Activated B cell treated with CpG ODN at 0.5 μM for 24 hours (primary cell): ENCODE data around the gene XPNPEP3. TPM values are rescaled to one million over a fixed set of nuclear protein-coding genes. Genes with fewer than 3 reads are reported as not detected.

Source experiments
- ATAC-seq: fragments of 200-7000 bp; cut with Tn5 transposase; one replicate; pipeline ENCODE4 v1.10.0; 2021; ENCODE audit warnings: low read depth, mild to moderate bottlenecking, moderate library complexity
- CTCF ChIA-PET: fragments of 350-600 bp; sonication (Branson Sonifier 250); formaldehyde crosslinking; loops from one replicate; lab custom pipeline; 2021; ENCODE audit warnings: antibody characterized with exemption; lab: Charles Lee
- POLR2A ChIA-PET: fragments of 350-600 bp; sonication (Branson Sonifier 250); formaldehyde crosslinking; loops from one replicate; lab custom pipeline; 2021; ENCODE audit warnings: antibody characterized with exemption; lab: Charles Lee
- DNase-seq: peaks from one replicate; pipeline ENCODE4 v3.0.0; 2022
- H3K27ac Mint-ChIP-seq: one replicate; pipeline ENCODE4 v1.8.0; 2020; ENCODE audit warnings: mixed read lengths
- H3K27me3 Mint-ChIP-seq: one replicate; pipeline ENCODE4 v1.8.0; 2021; ENCODE audit warnings: mixed read lengths
- H3K36me3 Mint-ChIP-seq: one replicate; pipeline ENCODE4 v1.8.0; 2021; ENCODE audit warnings: low read depth, mixed read lengths
- H3K4me1 Mint-ChIP-seq: one replicate; pipeline ENCODE4 v1.8.0; 2021; ENCODE audit warnings: mixed read lengths
- H3K4me3 Mint-ChIP-seq: one replicate; pipeline ENCODE4 v1.8.0; 2020; ENCODE audit warnings: mild to moderate bottlenecking, mixed read lengths
- H3K9me3 Mint-ChIP-seq: one replicate; pipeline ENCODE4 v1.8.0; 2020; ENCODE audit warnings: mixed read lengths
- CTCF ChIP-seq: fragments of 200-600 bp; IDR thresholded peaks from one replicate; pipeline ENCODE4 v1.8.0; 2022; ENCODE audit warnings: antibody characterized with exemption, mild to moderate bottlenecking
- intact Hi-C: fragments of 100-400 bp; cut with micrococcal nuclease; formaldehyde crosslinking; loops from one replicate; pipeline ENCODE4 v1.15.1; 2024
- total RNA-seq: library from RNA; stranded (reverse); gene quantifications from 2 replicates; pipeline ENCODE4 v1.2.3, GENCODE V29; 2022

Gene XPNPEP3
- total RNA-seq, 1 donor from 2014 or later: 20.8 TPM

- Mint-ChIP-seq H3K36me3 (peaks cover 11% of the 10 kb centered on the region), H3K27me3 (no peaks in the 10 kb centered on the region), H3K27ac (no peak overlapping the region), H3K4me1 (no peaks in the 10 kb centered on the region), H3K4me3 (no peak overlapping the region), H3K9me3 (no peaks in the 10 kb centered on the region)
- no peak for DNase-seq
- ChIA-PET POLR2A (interaction anchor here (0.5 kb wide), 1 partner anchor 24 kb away, joined by 3 read pairs; no protein-coding TSS in a partner anchor), CTCF (no interaction called here)
- no peak for TF ChIP-seq CTCF
- intact Hi-C loops: no loop called here
- no peak for ATAC-seq
Observed at GRCh38 chr22:40874016-40874415, 17.1 kb downstream of the XPNPEP3 start.

- Mint-ChIP-seq H3K9me3 (no peaks in the 10 kb centered on the region), H3K27ac (no peak overlapping the region), H3K4me1 (no peaks in the 10 kb centered on the region), H3K36me3 (peaks cover 9% of the 10 kb centered on the region), H3K27me3 (no peaks in the 10 kb centered on the region), H3K4me3 (no peak overlapping the region)
- no peak for DNase-seq
- TF ChIP-seq CTCF: no peak
- intact Hi-C loops: no loop called here
- ATAC-seq: no peak
- CTCF ChIA-PET: no interaction called here
- POLR2A ChIA-PET: no interaction called here
Observed at GRCh38 chr22:40875111-40875510, 18.2 kb downstream of the XPNPEP3 start.

GRCh38 chr22:40876907-40877306 is 20.0 kb downstream of the XPNPEP3 start:
- H3K36me3 Mint-ChIP-seq: peaks cover 13% of the 10 kb centered on the region
- no peak for TF ChIP-seq CTCF
- CTCF ChIA-PET: no interaction called here
- H3K4me3 Mint-ChIP-seq: no peak overlapping the region
- POLR2A ChIA-PET: no interaction called here
- no peak for ATAC-seq
- H3K9me3 Mint-ChIP-seq: no peaks in the 10 kb centered on the region
- no peaks in the 10 kb centered on the region for H3K4me1 Mint-ChIP-seq
- intact Hi-C loops: no loop called here
- H3K27ac Mint-ChIP-seq: no peak overlapping the region
- DNase-seq: no peak
- H3K27me3 Mint-ChIP-seq: no peaks in the 10 kb centered on the region

- H3K27ac Mint-ChIP-seq: no peak overlapping the region
- no peak for TF ChIP-seq CTCF
- ATAC-seq (no peak), DNase-seq (no peak)
- ChIA-PET CTCF (interaction anchor here (0.6 kb wide), 1 partner anchor 330 kb away, joined by 3 read pairs; no protein-coding TSS in a partner anchor), POLR2A (no interaction called here)
- peaks cover 14% of the 10 kb centered on the region for H3K36me3 Mint-ChIP-seq
- intact Hi-C loops: no loop called here
- H3K9me3 Mint-ChIP-seq: no peaks in the 10 kb centered on the region
- H3K4me3 Mint-ChIP-seq: no peak overlapping the region
- no peaks in the 10 kb centered on the region for H3K4me1 Mint-ChIP-seq
- H3K27me3 Mint-ChIP-seq: no peaks in the 10 kb centered on the region
Observed at GRCh38 chr22:40877488-40877887, 20.5 kb downstream of the XPNPEP3 start.

- Mint-ChIP-seq H3K4me3 (no peak overlapping the region), H3K27ac (no peak overlapping the region), H3K36me3 (peaks cover 16% of the 10 kb centered on the region), H3K4me1 (no peaks in the 10 kb centered on the region), H3K27me3 (no peaks in the 10 kb centered on the region), H3K9me3 (no peaks in the 10 kb centered on the region)
- no peak for TF ChIP-seq CTCF
- ChIA-PET POLR2A (interaction anchor here (0.5 kb wide), 1 partner anchor 13 kb away, joined by 3 read pairs; no protein-coding TSS in a partner anchor), CTCF (no interaction called here)
- intact Hi-C loops: no loop called here
- no peak for DNase-seq
- no peak for ATAC-seq
Observed at GRCh38 chr22:40878922-40879321, 22.0 kb downstream of the XPNPEP3 start.
